CD4-positive, alpha-beta T cell (primary cell): Measurements from ENCODE around the gene KMO. TPM values are rescaled to one million over a fixed set of nuclear protein-coding genes. Genes with fewer than 3 reads are reported as not detected.

Experiments used
- ATAC-seq: fragments of 200-7000 bp; cut with Tn5 transposase; one replicate; pipeline ENCODE4 v1.10.0; 2022; ENCODE audit warnings: mild to moderate bottlenecking; ENCODE audit not compliant: poor library complexity
- CTCF ChIA-PET: fragments of 350-600 bp; sonication (Branson Sonifier 250); formaldehyde crosslinking; loops from one replicate; lab custom pipeline; 2021; ENCODE audit warnings: antibody characterized with exemption, inconsistent platforms; lab: Charles Lee
- POLR2A ChIA-PET: fragments of 350-600 bp; sonication (Branson Sonifier 250); formaldehyde crosslinking; loops from one replicate; lab custom pipeline; 2021; ENCODE audit warnings: antibody characterized with exemption, inconsistent platforms; lab: Charles Lee
- DNase-seq, 14 experiments: peaks; one replicate each; pipeline ENCODE4 v3.0.0-alpha.2; 2013 to 2020; ENCODE audit warnings: mixed read lengths in 2 of 14
- H3K27ac ChIP-seq, 2 donors: one replicate each; pipeline versions ENCODE4 v1.5.1 to v1.7.0; 2013; ENCODE audit warnings: low read length in 2 of 2, low read depth in 1 of 2, mild to moderate bottlenecking in 1 of 2
- H3K27me3 ChIP-seq, 2 experiments: 1 replicate in 1 of 2; 2 replicates in 1 of 2; pipeline versions ENCODE4 v1.6.1 to v1.7.0; 2013; ENCODE audit warnings: low read length in 2 of 2, control low read depth in 1 of 2, mild to moderate bottlenecking in 1 of 2, moderate library complexity in 1 of 2; ENCODE audit not compliant: insufficient read depth in 2 of 2, control insufficient read depth in 1 of 2
- H3K36me3 ChIP-seq: one replicate; pipeline ENCODE4 v1.6.1; 2013; ENCODE audit warnings: low read length, control low read depth; ENCODE audit not compliant: insufficient read depth
- H3K4me1 ChIP-seq: one replicate; pipeline ENCODE4 v1.6.1; 2013; ENCODE audit warnings: low read length, control low read depth; ENCODE audit not compliant: insufficient read depth
- H3K4me3 ChIP-seq: one replicate; pipeline ENCODE4 v1.5.1; 2013; ENCODE audit warnings: mild to moderate bottlenecking, low read length, moderate library complexity
- H3K9me3 ChIP-seq, 2 experiments: 1 replicate in 1 of 2; 2 replicates in 1 of 2; pipeline versions ENCODE4 v1.6.1 to v1.7.0; 2013; ENCODE audit warnings: low read length in 2 of 2, mild to moderate bottlenecking in 2 of 2, control low read depth in 1 of 2, moderate library complexity in 1 of 2; ENCODE audit not compliant: control insufficient read depth in 1 of 2, insufficient read depth in 1 of 2
- H3K27ac Mint-ChIP-seq: one replicate; pipeline ENCODE4 v1.8.0; 2020; ENCODE audit warnings: mixed read lengths
- H3K27me3 Mint-ChIP-seq: one replicate; pipeline ENCODE4 v1.8.0; 2021; ENCODE audit warnings: mixed read lengths
- H3K36me3 Mint-ChIP-seq: one replicate; pipeline ENCODE4 v1.8.0; 2021; ENCODE audit warnings: low read depth, mixed read lengths
- H3K4me1 Mint-ChIP-seq: one replicate; pipeline ENCODE4 v1.8.0; 2021; ENCODE audit warnings: low read depth, mixed read lengths
- H3K4me3 Mint-ChIP-seq: one replicate; pipeline ENCODE4 v1.8.0; 2020; ENCODE audit warnings: mild to moderate bottlenecking, mixed read lengths
- H3K9me3 Mint-ChIP-seq: one replicate; pipeline ENCODE4 v1.8.0; 2020; ENCODE audit warnings: mixed read lengths
- intact Hi-C, 2 experiments: fragments of 100-400 bp; cut with DNase I in 1 of 2; cut with micrococcal nuclease in 1 of 2; formaldehyde crosslinking; loops; one replicate each; pipeline versions ENCODE4 v1.15.1 to v1.9.0; 2023 to 2025; cut with DNase I, micrococcal nuclease
- total RNA-seq, 174 experiments: library from RNA in 2 of 174; stranded (reverse) in 2 of 174; gene quantifications; one replicate each; pipeline ENCODE4 v1.2.3 and lab custom pipeline; 2021 to 2026
- TF ChIP-seq, protein P1 (sequence below): fragments of 200-600 bp; IDR thresholded peaks from one replicate; pipeline ENCODE4 v1.8.0; 2022; ENCODE audit warnings: antibody characterized with exemption, mild to moderate bottlenecking

The KMO gene
- total RNA-seq, 2 experiments from 2014 or later: not detected

GRCh38 chr1:241603731-241604245 is 71.6 kb downstream of the KMO start:
- H3K27ac Mint-ChIP-seq: no peak overlapping the region

GRCh38 chr1:241605146-241605805 is 73.1 kb downstream of the KMO start:
- intact Hi-C loops: loop anchor here in 1 of 2 experiments (5.0 kb wide), 2 partner anchors 237 to 1717 kb away; no protein-coding TSS in a partner anchor
- Mint-ChIP-seq H3K27me3 (no peaks in the 10 kb centered on the region), H3K27ac (no peak overlapping the region), H3K4me1 (no peaks in the 10 kb centered on the region), H3K9me3 (no peaks in the 10 kb centered on the region), H3K36me3 (peaks cover 5% of the 10 kb centered on the region), H3K4me3 (no peak overlapping the region)
- H3K4me3 ChIP-seq: no peak overlapping the region
- no peaks in the 10 kb centered on the region for H3K4me1 ChIP-seq
- H3K27ac ChIP-seq: no peak overlapping the region
- TF ChIP-seq, protein P1, sequence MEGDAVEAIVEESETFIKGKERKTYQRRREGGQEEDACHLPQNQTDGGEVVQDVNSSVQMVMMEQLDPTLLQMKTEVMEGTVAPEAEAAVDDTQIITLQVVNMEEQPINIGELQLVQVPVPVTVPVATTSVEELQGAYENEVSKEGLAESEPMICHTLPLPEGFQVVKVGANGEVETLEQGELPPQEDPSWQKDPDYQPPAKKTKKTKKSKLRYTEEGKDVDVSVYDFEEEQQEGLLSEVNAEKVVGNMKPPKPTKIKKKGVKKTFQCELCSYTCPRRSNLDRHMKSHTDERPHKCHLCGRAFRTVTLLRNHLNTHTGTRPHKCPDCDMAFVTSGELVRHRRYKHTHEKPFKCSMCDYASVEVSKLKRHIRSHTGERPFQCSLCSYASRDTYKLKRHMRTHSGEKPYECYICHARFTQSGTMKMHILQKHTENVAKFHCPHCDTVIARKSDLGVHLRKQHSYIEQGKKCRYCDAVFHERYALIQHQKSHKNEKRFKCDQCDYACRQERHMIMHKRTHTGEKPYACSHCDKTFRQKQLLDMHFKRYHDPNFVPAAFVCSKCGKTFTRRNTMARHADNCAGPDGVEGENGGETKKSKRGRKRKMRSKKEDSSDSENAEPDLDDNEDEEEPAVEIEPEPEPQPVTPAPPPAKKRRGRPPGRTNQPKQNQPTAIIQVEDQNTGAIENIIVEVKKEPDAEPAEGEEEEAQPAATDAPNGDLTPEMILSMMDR: no peak
- H3K27me3 ChIP-seq: no peaks in the 10 kb centered on the region
- peak in 2 of 14 experiments; percentile 6 to 23 for DNase-seq
- POLR2A ChIA-PET: no interaction called here
- CTCF ChIA-PET: no interaction called here
- H3K9me3 ChIP-seq: no peaks in the 10 kb centered on the region
- ATAC-seq: no peak
- no peaks in the 10 kb centered on the region for H3K36me3 ChIP-seq

More at GRCh38 chr1:241603731-241604245, 71.6 kb downstream of the KMO start:
- ChIA-PET POLR2A (no interaction called here), CTCF (no interaction called here)
- Mint-ChIP-seq H3K4me3 (no peak overlapping the region), H3K27me3 (no peaks in the 10 kb centered on the region), H3K9me3 (no peaks in the 10 kb centered on the region), H3K4me1 (no peaks in the 10 kb centered on the region), H3K36me3 (peaks cover 5% of the 10 kb centered on the region)
- DNase-seq (no peak), ATAC-seq (no peak)
- Histone ChIP-seq H3K4me1 (no peaks in the 10 kb centered on the region), H3K9me3 (no peaks in the 10 kb centered on the region), H3K4me3 (no peak overlapping the region), H3K27ac (no peak overlapping the region), H3K36me3 (no peaks in the 10 kb centered on the region), H3K27me3 (no peaks in the 10 kb centered on the region)
- intact Hi-C loops: no loop called here
- TF ChIP-seq, protein P1: no peak

DNA sequence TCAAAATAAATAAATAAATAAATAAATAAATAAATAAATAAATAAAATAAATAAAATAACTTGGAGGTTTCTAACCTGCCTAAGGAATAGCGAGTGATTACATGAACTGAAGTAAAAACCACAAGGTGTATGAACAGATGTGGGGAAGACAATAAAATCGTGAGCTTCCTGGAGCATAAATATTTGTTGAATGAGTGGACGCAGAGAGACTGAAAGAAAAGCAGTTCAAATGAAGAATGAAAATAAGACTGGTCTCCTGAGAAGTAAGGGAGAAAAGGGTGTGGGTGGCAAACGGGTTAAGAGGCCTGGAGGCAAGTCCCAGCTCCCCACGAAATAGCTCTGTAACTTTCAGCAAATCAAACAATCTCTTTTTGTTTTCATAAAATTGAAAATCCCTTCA is 74.4 kb downstream of the KMO start:
- ATAC-seq (no peak), DNase-seq (no peak)
- ChIA-PET CTCF (no interaction called here), POLR2A (no interaction called here)
- Mint-ChIP-seq H3K4me1 (no peaks in the 10 kb centered on the region), H3K27ac (no peak overlapping the region), H3K27me3 (no peaks in the 10 kb centered on the region), H3K9me3 (no peaks in the 10 kb centered on the region), H3K36me3 (peaks cover 5% of the 10 kb centered on the region), H3K4me3 (no peak overlapping the region)
- Histone ChIP-seq H3K4me1 (no peaks in the 10 kb centered on the region), H3K9me3 (no peaks in the 10 kb centered on the region), H3K36me3 (no peaks in the 10 kb centered on the region), H3K4me3 (no peak overlapping the region), H3K27me3 (no peaks in the 10 kb centered on the region), H3K27ac (no peak overlapping the region)
- intact Hi-C loops: loop anchor here in 1 of 2 experiments (5.0 kb wide), 2 partner anchors 236 to 1716 kb away; no protein-coding TSS in a partner anchor
- TF ChIP-seq, protein P1: no peak
